ENCODE results near the gene NARF.

DNA sequence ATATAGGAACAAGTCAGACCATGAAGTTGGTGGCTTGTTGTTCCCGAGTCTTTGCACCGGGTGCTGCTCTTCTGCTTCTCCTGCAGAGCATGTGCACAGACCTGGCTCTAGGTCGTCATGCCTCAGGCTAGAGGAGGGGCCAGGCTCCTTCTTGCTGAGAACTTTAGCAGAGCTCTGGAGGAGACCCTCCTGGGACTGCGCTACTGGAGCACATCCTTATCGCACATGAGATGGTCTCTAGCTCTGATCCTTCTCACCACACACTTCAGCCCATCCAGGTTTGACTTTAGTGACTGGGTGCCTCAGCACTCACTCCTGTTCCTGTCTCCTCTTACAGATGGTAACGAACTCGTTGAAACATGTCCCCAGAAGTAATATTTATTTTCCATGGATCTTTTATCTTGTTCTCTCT is 75.9 kb downstream of the NARF start:
- TF ChIP-seq EZH2 (IDR thresholded peaks at IDR 0.05; ENCODE audit: low read length) (no peak), CTCF (optimal IDR thresholded peaks at IDR 0.05 in 1 of 3, IDR thresholded peaks at IDR 0.05 in 1 of 3, conservative IDR thresholded peaks at IDR 0.05 in 1 of 3; ENCODE audit: extremely low read depth in 1 of 3, insufficient read depth in 2 of 3, low read length in 3 of 3) (no peak)

Measured in keratinocyte (primary cell).